HepG2 (cell line): ENCODE data around the gene SNED1.

Experiments used
- CBX1 ChIP-seq: IDR thresholded peaks from one replicate; pipeline ENCODE4 v1.6.1; 2016; ENCODE audit warnings: antibody characterized with exemption, low read depth
- CTCF ChIP-seq: sonication (generic); formaldehyde crosslinking; IDR thresholded peaks from 2 replicates; pipeline ENCODE4 v1.5.0; 2020; ENCODE audit warnings: mild to moderate bottlenecking, missing genetic modification reagents, moderate library complexity
- E2F5 ChIP-seq: sonication (generic); formaldehyde crosslinking; conservative IDR thresholded peaks from 2 replicates; pipeline ENCODE4 v1.4.0; 2020; ENCODE audit warnings: missing genetic modification reagents
- FOXA1 ChIP-seq, 2 experiments: fragments of 450-650 bp in 1 of 2; sonication (generic) in 1 of 2; formaldehyde crosslinking in 1 of 2; IDR thresholded peaks; 2 replicates each; pipeline versions ENCODE4 v1.4.0 to v1.6.1; 2016 to 2020; ENCODE audit warnings: missing genetic modification reagents in 1 of 2
- MAX ChIP-seq: IDR thresholded peaks from 2 replicates; pipeline ENCODE4 v1.6.1; 2012; ENCODE audit warnings: inconsistent platforms
- NPAS2 ChIP-seq: sonication (generic); formaldehyde crosslinking; IDR thresholded peaks from 2 replicates; pipeline ENCODE4 v1.8.0; 2022; ENCODE audit warnings: mild to moderate bottlenecking, missing genetic modification reagents, borderline replicate concordance
- POLR2A ChIP-seq, 2 experiments: IDR thresholded peaks; 2 replicates each; pipeline ENCODE4 v1.6.1; 2011; ENCODE audit warnings: low read depth in 2 of 2, low read length in 2 of 2, mild to moderate bottlenecking in 1 of 2, moderate library complexity in 1 of 2; ENCODE audit not compliant: insufficient read depth in 1 of 2
- RAD21 ChIP-seq: fragments of 450-650 bp; formaldehyde crosslinking; IDR thresholded peaks from 2 replicates; pipeline ENCODE4 v1.5.0; 2020; ENCODE audit warnings: mild to moderate bottlenecking
- ZFX ChIP-seq: sonication (generic); formaldehyde crosslinking; IDR thresholded peaks from 2 replicates; pipeline ENCODE4 v1.4.0; 2020; ENCODE audit warnings: mild to moderate bottlenecking, low read depth, missing genetic modification reagents, moderate library complexity
- ZNF24 ChIP-seq: fragments of 450-650 bp; IDR thresholded peaks from 2 replicates; pipeline ENCODE4 v1.6.1; 2017; ENCODE audit warnings: antibody characterized with exemption, mild to moderate bottlenecking
- ZSCAN31 ChIP-seq: sonication (generic); formaldehyde crosslinking; IDR thresholded peaks from 2 replicates; pipeline ENCODE4 v1.5.0; 2020; ENCODE audit warnings: low read depth, mild to moderate bottlenecking, missing genetic modification reagents

GRCh38 chr2:241108271-241109209 is 110.1 kb downstream of the SNED1 start:
- TF ChIP-seq CTCF (CRISPR knock-in tag) (no peak), RAD21 (CRISPR knock-in tag) (no peak), FOXA1 (IDR thresholded peaks at IDR 0.05) (no peak), FOXA1 (CRISPR knock-in tag; IDR thresholded peaks at IDR 0.05) (no peak), ZFX (CRISPR knock-in tag) (no peak), ZNF24 (no peak), NPAS2 (CRISPR knock-in tag) (no peak), MAX (no peak), ZSCAN31 (no peak), CBX1 (no peak), E2F5 (CRISPR knock-in tag) (no peak), POLR2A (IDR thresholded peaks at IDR 0.05; ENCODE audit: insufficient read depth in 1 of 2, low read depth in 2 of 2, low read length in 2 of 2) (no peak)
